HT1080 (cell line): ENCODE data around the gene STRIP2. TPM values are rescaled to one million over a fixed set of nuclear protein-coding genes. Genes with fewer than 3 reads are reported as not detected.

ENCODE experiments used
- DNase-seq: peaks from one replicate; pipeline ENCODE4 v3.0.0-alpha.2; 2015; ENCODE audit warnings: low read depth
- total RNA-seq: library from RNA; depleted of rRNA; stranded (reverse); fragments of >200 nt; shearing (Covaris generic); gene quantifications from 2 replicates; pipeline ENCODE4 v1.2.3, GENCODE V29; 2014

STRIP2 gene
- total RNA-seq, 1 experiment from 2014 or later, result 15.2 TPM

- DNase-seq, result no peak
Observed at GRCh38 chr7:129492391-129492790, 58.2 kb downstream of the STRIP2 start.

- DNase-seq, result no peak
Observed at GRCh38 chr7:129493555-129493954, 59.3 kb downstream of the STRIP2 start.

- peak; percentile 67 for DNase-seq
Observed at GRCh38 chr7:129494041-129494440, 59.8 kb downstream of the STRIP2 start.

- DNase-seq, result no peak
Observed at GRCh38 chr7:129495987-129496386, 61.8 kb downstream of the STRIP2 start.

- no peak for DNase-seq
Observed at GRCh38 chr7:129496653-129497052, 62.4 kb downstream of the STRIP2 start.

- DNase-seq, result no peak
Observed at GRCh38 chr7:129497156-129497555, 62.9 kb downstream of the STRIP2 start.

GRCh38 chr7:129498021-129498420 is 63.8 kb downstream of the STRIP2 start:
- no peak for DNase-seq

- no peak for DNase-seq
Observed at GRCh38 chr7:129499999-129500398, 65.8 kb downstream of the STRIP2 start.

GRCh38 chr7:129501760-129502707 is 67.8 kb downstream of the STRIP2 start, which contains the start of gene SMKR1:
SMKR1 (plus strand) TSS chr7:129502531; CDS start chr7:129502825, 294 bp downstream.
- DNase-seq, result peak; percentile 55

GRCh38 chr7:129502708-129503685 is 68.8 kb downstream of the STRIP2 start:
- no peak for DNase-seq

GRCh38 chr7:129503725-129504124 is 69.5 kb downstream of the STRIP2 start:
- DNase-seq, result no peak

- DNase-seq, result no peak
Observed at GRCh38 chr7:129512192-129512591, 78.0 kb downstream of the STRIP2 start.

GRCh38 chr7:129513546-129513945 is 79.3 kb downstream of the STRIP2 start:
- no peak for DNase-seq

- no peak for DNase-seq
Observed at GRCh38 chr7:129514683-129515082, 80.5 kb downstream of the STRIP2 start.

- no peak for DNase-seq
Observed at GRCh38 chr7:129515381-129515780, 81.1 kb downstream of the STRIP2 start.

GRCh38 chr7:129517931-129518330 is 83.7 kb downstream of the STRIP2 start:
- no peak for DNase-seq

- no peak for DNase-seq
Observed at GRCh38 chr7:129519464-129519863, 85.2 kb downstream of the STRIP2 start.

GRCh38 chr7:129522088-129522970 is 88.1 kb downstream of the STRIP2 start:
- DNase-seq, result no peak

GRCh38 chr7:129522971-129523340 is 88.7 kb downstream of the STRIP2 start:
- DNase-seq, result no peak

- DNase-seq, result no peak
Observed at GRCh38 chr7:129523924-129524323, 89.7 kb downstream of the STRIP2 start.

- DNase-seq, result peak; percentile 85
Observed at GRCh38 chr7:129524405-129524804, 90.2 kb downstream of the STRIP2 start.
